Measurements from ENCODE around the gene CDC42SE2.

- no peak for TF ChIP-seq POLR2AphosphoS5 (IDR thresholded peaks at IDR 0.05)
- TF ChIP-seq POLR2A (IDR thresholded peaks at IDR 0.05) = no peak
- TF ChIP-seq CTCF (IDR thresholded peaks at IDR 0.05) = no peak
Measured at GRCh38 chr5:131302506-131302905, 38.7 kb downstream of the CDC42SE2 start.
